Measurements from ENCODE around the gene ZC2HC1C. TPM values are rescaled to one million over a fixed set of nuclear protein-coding genes. Genes with fewer than 3 reads are reported as not detected.

The ZC2HC1C gene
- total RNA-seq, 2 experiments from 2014 or later: 0.22 to 0.30 TPM

- H3K4me3 Mint-ChIP-seq: no peak overlapping the region
- no peaks in the 10 kb centered on the region for H3K27me3 Mint-ChIP-seq
- peaks cover 6% of the 10 kb centered on the region for H3K36me3 Mint-ChIP-seq (ENCODE audit: low read depth)
- TF ChIP-seq CTCF (IDR thresholded peaks at IDR 0.05): no peak
- no peaks in the 10 kb centered on the region for H3K27me3 ChIP-seq (ENCODE audit: control insufficient read depth in 1 of 2, insufficient read depth in 2 of 2, low read length in 2 of 2)
- peaks cover 25% of the 10 kb centered on the region for H3K4me1 ChIP-seq (ENCODE audit: insufficient read depth, low read length)
- POLR2A ChIA-PET: interaction anchor here (0.6 to 2.0 kb wide), 5 partner anchors 9 to 179 kb away, joined by 3 to 15 read pairs (median 5); no protein-coding TSS in a partner anchor
- ATAC-seq (ENCODE audit: poor library complexity): no peak
- H3K9me3 ChIP-seq (ENCODE audit: control insufficient read depth in 1 of 2, insufficient read depth in 1 of 2, low read length in 2 of 2): no peaks in the 10 kb centered on the region
- H3K27ac ChIP-seq (ENCODE audit: low read depth in 1 of 2, low read length in 2 of 2): no peak overlapping the region
- no peak for DNase-seq
- peak overlapping the region; percentile 72 for H3K4me3 ChIP-seq (ENCODE audit: low read length)
- CTCF ChIA-PET: interaction anchor here (0.6 kb wide), 1 partner anchor 170 kb away, joined by 3 read pairs; no protein-coding TSS in a partner anchor
- H3K36me3 ChIP-seq (ENCODE audit: insufficient read depth, low read length): no peaks in the 10 kb centered on the region
- intact Hi-C loops (cut with DNase I, micrococcal nuclease): loop anchor here in 1 of 2 experiments (10.0 kb wide), 1 partner anchor 64 kb away; the partner anchor contains the start of gene EIF2B2
- peaks cover 22% of the 10 kb centered on the region for H3K4me1 Mint-ChIP-seq (ENCODE audit: low read depth)
- H3K9me3 Mint-ChIP-seq: no peaks in the 10 kb centered on the region
- H3K27ac Mint-ChIP-seq: no peak overlapping the region
Measured at GRCh38 chr14:75068294-75069120, 934 bp upstream of the ZC2HC1C start.

- Histone ChIP-seq H3K36me3 (ENCODE audit: insufficient read depth, low read length) (no peaks in the 10 kb centered on the region), H3K4me1 (ENCODE audit: insufficient read depth, low read length) (peaks cover 18% of the 10 kb centered on the region), H3K4me3 (ENCODE audit: low read length) (peak overlapping the region; percentile 72), H3K27me3 (ENCODE audit: control insufficient read depth in 1 of 2, insufficient read depth in 2 of 2, low read length in 2 of 2) (no peaks in the 10 kb centered on the region), H3K9me3 (ENCODE audit: control insufficient read depth in 1 of 2, insufficient read depth in 1 of 2, low read length in 2 of 2) (no peaks in the 10 kb centered on the region), H3K27ac (ENCODE audit: low read depth in 1 of 2, low read length in 2 of 2) (no peak overlapping the region)
- DNase-seq (no peak), ATAC-seq (ENCODE audit: poor library complexity) (no peak)
- ChIA-PET POLR2A (interaction anchor here (0.9 to 2.0 kb wide), 5 partner anchors 8 to 178 kb away, joined by 3 to 15 read pairs (median 5); partner anchors contain the start of gene MLH3), CTCF (no interaction called here)
- no peak for TF ChIP-seq CTCF (IDR thresholded peaks at IDR 0.05)
- intact Hi-C loops (cut with DNase I, micrococcal nuclease): loop anchor here in 1 of 2 experiments (10.0 kb wide), 1 partner anchor 65 kb away; the partner anchor contains the start of gene EIF2B2
- Mint-ChIP-seq H3K9me3 (no peaks in the 10 kb centered on the region), H3K4me3 (peak overlapping the region; percentile 77), H3K27ac (peak overlapping the region; percentile 44), H3K4me1 (ENCODE audit: low read depth) (peaks cover 13% of the 10 kb centered on the region), H3K27me3 (no peaks in the 10 kb centered on the region), H3K36me3 (ENCODE audit: low read depth) (no peaks in the 10 kb centered on the region)
Measured at GRCh38 chr14:75069811-75070145, 337 bp downstream of the ZC2HC1C start.

- intact Hi-C loops (cut with DNase I, micrococcal nuclease): no loop called here
- ChIA-PET POLR2A (interaction anchor here (1.6 to 2.0 kb wide), 2 partner anchors 10 to 19 kb away, joined by 5 to 13 read pairs; partner anchors contain the start of gene MLH3), CTCF (no interaction called here)
- Histone ChIP-seq H3K4me3 (ENCODE audit: low read length) (no peak overlapping the region), H3K9me3 (ENCODE audit: control insufficient read depth in 1 of 2, insufficient read depth in 1 of 2, low read length in 2 of 2) (no peaks in the 10 kb centered on the region), H3K27me3 (ENCODE audit: control insufficient read depth in 1 of 2, insufficient read depth in 2 of 2, low read length in 2 of 2) (no peaks in the 10 kb centered on the region), H3K36me3 (ENCODE audit: insufficient read depth, low read length) (no peaks in the 10 kb centered on the region), H3K27ac (ENCODE audit: low read depth in 1 of 2, low read length in 2 of 2) (no peak overlapping the region), H3K4me1 (ENCODE audit: insufficient read depth, low read length) (peaks cover 18% of the 10 kb centered on the region)
- Mint-ChIP-seq H3K27ac (peak overlapping the region; percentile 44), H3K4me3 (peak overlapping the region; percentile 77), H3K4me1 (ENCODE audit: low read depth) (peaks cover 14% of the 10 kb centered on the region), H3K27me3 (no peaks in the 10 kb centered on the region), H3K36me3 (ENCODE audit: low read depth) (no peaks in the 10 kb centered on the region), H3K9me3 (no peaks in the 10 kb centered on the region)
- TF ChIP-seq CTCF (IDR thresholded peaks at IDR 0.05): no peak
- ATAC-seq (ENCODE audit: poor library complexity) (no peak), DNase-seq (no peak)
Measured at GRCh38 chr14:75070383-75070782, 942 bp downstream of the ZC2HC1C start.
